Measurements from ENCODE around the gene CARTPT. TPM values are rescaled to one million over a fixed set of nuclear protein-coding genes. Genes with fewer than 3 reads are reported as not detected.

Gene CARTPT
- total and polyA plus RNA-seq, 4 experiments from 2014 or later = not detected

DNA sequence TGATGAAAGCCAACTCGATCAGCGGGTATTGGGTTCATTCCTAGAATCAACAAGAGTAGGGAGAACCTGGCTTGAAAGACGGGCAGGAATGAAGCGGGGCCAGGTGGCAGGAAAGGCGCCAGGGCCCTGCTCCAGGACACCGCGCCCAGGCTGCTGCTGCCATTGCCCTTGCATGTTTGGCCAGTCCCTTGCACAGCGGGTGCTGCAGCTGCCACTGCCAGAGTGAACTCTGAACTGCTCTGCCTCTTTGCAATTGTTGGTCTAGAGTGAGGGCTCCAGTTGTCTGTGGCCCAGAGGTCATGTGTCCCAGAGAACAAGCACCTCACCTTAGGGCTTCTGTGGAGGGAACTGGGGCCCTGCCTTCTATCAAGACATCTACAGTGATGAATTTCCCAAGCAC lies 24.0 kb upstream of the CARTPT start:
- POLR2A ChIA-PET (ENCODE audit: partially characterized antibody) = no interaction called here
- no peak for DNase-seq
- Histone ChIP-seq H3K9me3 (ENCODE audit: control insufficient read depth in 1 of 2, low read length in 2 of 2) (no peaks in the 10 kb centered on the region), H3K4me3 (ENCODE audit: low read length in 2 of 2) (no peak overlapping the region), H3K27ac (ENCODE audit: low read depth, low read length) (no peak overlapping the region), H3K36me3 (ENCODE audit: insufficient read depth, low read length) (no peaks in the 10 kb centered on the region), H3K4me1 (ENCODE audit: insufficient read depth, low read length) (peaks cover 7% of the 10 kb centered on the region), H3K27me3 (ENCODE audit: insufficient read depth, low read length) (no peaks in the 10 kb centered on the region)
- peaks cover 5 to 16% (median 10%) of the 10 kb centered on the region in 4 donors for H3K4me1 Mint-ChIP-seq
- no peak overlapping the region for H3K4me3 Mint-ChIP-seq
- peaks cover 6 to 9% of the 10 kb centered on the region in 2 donors for H3K27me3 Mint-ChIP-seq
- no peak overlapping the region for H3K27ac Mint-ChIP-seq
- peaks cover 0 to 6% (median 0%) of the 10 kb centered on the region in 8 donors for H3K9me3 Mint-ChIP-seq
- peaks cover 0 to 3% of the 10 kb centered on the region in 2 donors for H3K36me3 Mint-ChIP-seq
- CTCF ChIA-PET (ENCODE audit: partially characterized antibody) = no interaction called here
- intact Hi-C loops (cut with micrococcal nuclease) = no loop called here

DNA sequence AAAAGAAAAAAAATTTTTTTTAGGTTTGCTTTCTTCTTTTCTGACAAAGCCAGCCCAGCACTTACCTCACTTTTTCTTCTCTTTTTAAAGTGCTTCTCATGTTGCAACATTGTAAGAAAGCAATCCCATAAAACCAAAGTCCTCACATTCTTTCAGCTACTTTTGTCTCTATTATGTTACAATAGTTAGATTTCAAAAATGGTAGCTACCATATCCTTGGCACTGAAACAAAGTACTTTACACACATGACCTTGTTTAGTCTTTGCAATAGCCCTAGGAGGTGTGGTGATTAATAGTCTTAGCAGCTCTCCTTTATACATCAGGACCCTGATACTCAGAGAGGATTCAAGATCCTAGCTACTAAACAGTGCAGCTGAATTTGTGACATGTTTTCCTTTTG lies 23.5 kb upstream of the CARTPT start:
- Histone ChIP-seq H3K27me3 (ENCODE audit: insufficient read depth, low read length) (no peaks in the 10 kb centered on the region), H3K9me3 (ENCODE audit: control insufficient read depth in 1 of 2, low read length in 2 of 2) (no peaks in the 10 kb centered on the region), H3K4me1 (ENCODE audit: insufficient read depth, low read length) (peaks cover 7% of the 10 kb centered on the region), H3K4me3 (ENCODE audit: low read length in 2 of 2) (no peak overlapping the region), H3K36me3 (ENCODE audit: insufficient read depth, low read length) (no peaks in the 10 kb centered on the region), H3K27ac (ENCODE audit: low read depth, low read length) (no peak overlapping the region)
- peaks cover 6 to 9% of the 10 kb centered on the region in 2 donors for H3K27me3 Mint-ChIP-seq
- POLR2A ChIA-PET (ENCODE audit: partially characterized antibody) = no interaction called here
- H3K36me3 Mint-ChIP-seq = peaks cover 0 to 3% of the 10 kb centered on the region in 2 donors
- H3K9me3 Mint-ChIP-seq = peaks cover 0 to 6% (median 0%) of the 10 kb centered on the region in 8 donors
- peaks cover 5 to 16% (median 10%) of the 10 kb centered on the region in 4 donors for H3K4me1 Mint-ChIP-seq
- intact Hi-C loops (cut with micrococcal nuclease) = no loop called here
- H3K27ac Mint-ChIP-seq = no peak overlapping the region
- DNase-seq = no peak
- CTCF ChIA-PET (ENCODE audit: partially characterized antibody) = no interaction called here
- H3K4me3 Mint-ChIP-seq = no peak overlapping the region

GRCh38 chr5:71697967-71698366 lies 21.1 kb upstream of the CARTPT start:
- Histone ChIP-seq H3K36me3 (ENCODE audit: insufficient read depth, low read length) (no peaks in the 10 kb centered on the region), H3K27me3 (ENCODE audit: insufficient read depth, low read length) (no peaks in the 10 kb centered on the region), H3K4me1 (ENCODE audit: insufficient read depth, low read length) (peaks cover 7% of the 10 kb centered on the region), H3K27ac (ENCODE audit: low read depth, low read length) (no peak overlapping the region), H3K9me3 (ENCODE audit: control insufficient read depth in 1 of 2, low read length in 2 of 2) (no peaks in the 10 kb centered on the region), H3K4me3 (ENCODE audit: low read length in 2 of 2) (no peak overlapping the region)
- peaks cover 0 to 3% of the 10 kb centered on the region in 2 donors for H3K36me3 Mint-ChIP-seq
- no peak for DNase-seq
- peaks cover 5 to 16% (median 10%) of the 10 kb centered on the region in 4 donors for H3K4me1 Mint-ChIP-seq
- peaks cover 8 to 9% of the 10 kb centered on the region in 2 donors for H3K27me3 Mint-ChIP-seq
- peaks cover 0 to 6% (median 0%) of the 10 kb centered on the region in 8 donors for H3K9me3 Mint-ChIP-seq
- peak overlapping the region in 3 of 8 donors; percentile 17 to 62 (median 61) for H3K4me3 Mint-ChIP-seq
- POLR2A ChIA-PET (ENCODE audit: partially characterized antibody) = interaction anchor here (0.6 kb wide), 1 partner anchor 22 kb away, joined by 5 read pairs; no protein-coding TSS in a partner anchor
- intact Hi-C loops (cut with micrococcal nuclease) = no loop called here
- H3K27ac Mint-ChIP-seq = no peak overlapping the region
- CTCF ChIA-PET (ENCODE audit: partially characterized antibody) = no interaction called here

DNA sequence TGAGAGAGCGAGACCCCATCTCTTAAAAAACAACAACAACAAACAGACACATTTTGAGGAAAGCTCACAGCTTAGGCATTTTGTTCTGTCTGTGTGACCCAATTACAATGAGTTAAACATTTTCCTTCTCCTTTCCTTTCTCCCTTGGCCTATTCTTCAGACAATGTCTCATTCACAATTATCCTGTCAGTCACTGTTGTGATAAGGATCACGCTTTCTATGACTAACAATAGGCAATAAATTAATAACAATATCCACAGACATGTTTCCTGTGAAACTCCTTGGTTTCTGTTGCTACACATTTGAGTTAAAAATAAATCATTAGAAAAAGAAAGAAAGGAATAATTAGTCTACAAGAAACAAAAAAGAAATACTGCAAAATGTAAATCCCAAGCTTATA lies 19.8 kb upstream of the CARTPT start:
- peaks cover 7% of the 10 kb centered on the region for H3K4me1 ChIP-seq (ENCODE audit: insufficient read depth, low read length)
- H3K4me3 ChIP-seq (ENCODE audit: low read length in 2 of 2) = no peak overlapping the region
- Mint-ChIP-seq H3K9me3 (peaks cover 0 to 6% (median 0%) of the 10 kb centered on the region in 8 donors), H3K4me1 (peaks cover 5 to 13% (median 10%) of the 10 kb centered on the region in 4 donors), H3K27me3 (peaks cover 5% of the 10 kb centered on the region in 2 donors), H3K36me3 (peaks cover 0 to 3% of the 10 kb centered on the region in 2 donors), H3K27ac (no peak overlapping the region), H3K4me3 (no peak overlapping the region)
- CTCF ChIA-PET (ENCODE audit: partially characterized antibody) = no interaction called here
- no peaks in the 10 kb centered on the region for H3K27me3 ChIP-seq (ENCODE audit: insufficient read depth, low read length)
- H3K36me3 ChIP-seq (ENCODE audit: insufficient read depth, low read length) = no peaks in the 10 kb centered on the region
- H3K27ac ChIP-seq (ENCODE audit: low read depth, low read length) = no peak overlapping the region
- intact Hi-C loops (cut with micrococcal nuclease) = no loop called here
- POLR2A ChIA-PET (ENCODE audit: partially characterized antibody) = no interaction called here
- no peaks in the 10 kb centered on the region for H3K9me3 ChIP-seq (ENCODE audit: control insufficient read depth in 1 of 2, low read length in 2 of 2)
- DNase-seq = no peak

DNA sequence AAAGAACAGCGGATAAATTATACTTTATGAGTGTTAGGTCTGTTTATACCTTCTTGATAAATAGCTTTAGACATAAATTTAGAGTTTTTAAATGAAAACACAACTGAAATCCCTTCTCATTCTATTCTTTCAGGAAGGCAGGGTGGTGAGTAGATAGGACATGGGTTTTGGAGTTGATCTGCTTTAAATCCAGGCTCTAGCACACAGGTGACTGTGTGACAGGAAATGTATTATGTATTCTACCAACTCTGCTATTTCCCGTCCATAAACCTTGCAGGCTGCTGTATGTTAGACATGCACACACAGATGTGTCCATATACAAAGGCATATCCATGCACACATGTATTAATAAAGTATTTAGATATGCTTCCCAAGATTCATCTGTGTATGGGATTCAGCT lies 19.3 kb upstream of the CARTPT start:
- POLR2A ChIA-PET (ENCODE audit: partially characterized antibody) = no interaction called here
- CTCF ChIA-PET (ENCODE audit: partially characterized antibody) = no interaction called here

DNA sequence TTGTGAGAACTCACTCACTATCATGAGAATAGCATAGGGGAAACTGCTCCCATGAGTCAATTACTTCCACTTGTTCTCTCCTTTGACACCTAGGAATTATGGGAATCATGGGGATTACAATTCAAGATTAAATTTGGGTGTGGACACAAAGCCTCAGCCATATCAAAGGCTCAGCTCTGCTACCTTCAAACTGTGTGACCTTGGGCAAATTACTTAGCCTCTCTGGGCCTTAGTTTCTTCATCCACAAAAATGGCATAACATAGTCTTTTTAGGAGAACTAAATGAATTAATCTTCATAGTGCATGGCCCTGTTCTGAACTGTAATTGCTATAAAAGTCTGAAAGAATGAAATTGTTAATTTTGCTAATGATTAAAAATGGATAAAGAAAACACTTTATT lies 18.3 kb upstream of the CARTPT start:
- Histone ChIP-seq H3K27ac (ENCODE audit: low read depth, low read length) (no peak overlapping the region), H3K36me3 (ENCODE audit: insufficient read depth, low read length) (no peaks in the 10 kb centered on the region), H3K9me3 (ENCODE audit: control insufficient read depth in 1 of 2, low read length in 2 of 2) (no peaks in the 10 kb centered on the region), H3K4me1 (ENCODE audit: insufficient read depth, low read length) (peaks cover 7% of the 10 kb centered on the region), H3K4me3 (ENCODE audit: low read length in 2 of 2) (no peak overlapping the region), H3K27me3 (ENCODE audit: insufficient read depth, low read length) (no peaks in the 10 kb centered on the region)
- ChIA-PET CTCF (ENCODE audit: partially characterized antibody) (no interaction called here), POLR2A (ENCODE audit: partially characterized antibody) (no interaction called here)
- H3K9me3 Mint-ChIP-seq = peaks cover 0 to 6% (median 0%) of the 10 kb centered on the region in 8 donors
- no peak overlapping the region for H3K27ac Mint-ChIP-seq
- no peak overlapping the region for H3K4me3 Mint-ChIP-seq
- H3K4me1 Mint-ChIP-seq = peaks cover 5 to 13% (median 9%) of the 10 kb centered on the region in 4 donors
- DNase-seq = no peak
- intact Hi-C loops (cut with micrococcal nuclease) = no loop called here
- peaks cover 2 to 6% of the 10 kb centered on the region in 2 donors for H3K27me3 Mint-ChIP-seq
- peaks cover 0 to 3% of the 10 kb centered on the region in 2 donors for H3K36me3 Mint-ChIP-seq

More for the DNA sequence above, 19.3 kb upstream of the CARTPT start:
- peaks cover 7% of the 10 kb centered on the region for H3K4me1 ChIP-seq (ENCODE audit: insufficient read depth, low read length)
- Mint-ChIP-seq H3K36me3 (peaks cover 0 to 3% of the 10 kb centered on the region in 2 donors), H3K4me3 (no peak overlapping the region), H3K27me3 (peaks cover 2 to 4% of the 10 kb centered on the region in 2 donors), H3K9me3 (peaks cover 0 to 6% (median 0%) of the 10 kb centered on the region in 8 donors), H3K27ac (no peak overlapping the region), H3K4me1 (peaks cover 5 to 13% (median 9%) of the 10 kb centered on the region in 4 donors)
- no peaks in the 10 kb centered on the region for H3K9me3 ChIP-seq (ENCODE audit: control insufficient read depth in 1 of 2, low read length in 2 of 2)
- intact Hi-C loops (cut with micrococcal nuclease) = no loop called here
- no peak overlapping the region for H3K27ac ChIP-seq (ENCODE audit: low read depth, low read length)
- no peaks in the 10 kb centered on the region for H3K27me3 ChIP-seq (ENCODE audit: insufficient read depth, low read length)
- no peaks in the 10 kb centered on the region for H3K36me3 ChIP-seq (ENCODE audit: insufficient read depth, low read length)
- DNase-seq = no peak
- no peak overlapping the region for H3K4me3 ChIP-seq (ENCODE audit: low read length in 2 of 2)

DNA sequence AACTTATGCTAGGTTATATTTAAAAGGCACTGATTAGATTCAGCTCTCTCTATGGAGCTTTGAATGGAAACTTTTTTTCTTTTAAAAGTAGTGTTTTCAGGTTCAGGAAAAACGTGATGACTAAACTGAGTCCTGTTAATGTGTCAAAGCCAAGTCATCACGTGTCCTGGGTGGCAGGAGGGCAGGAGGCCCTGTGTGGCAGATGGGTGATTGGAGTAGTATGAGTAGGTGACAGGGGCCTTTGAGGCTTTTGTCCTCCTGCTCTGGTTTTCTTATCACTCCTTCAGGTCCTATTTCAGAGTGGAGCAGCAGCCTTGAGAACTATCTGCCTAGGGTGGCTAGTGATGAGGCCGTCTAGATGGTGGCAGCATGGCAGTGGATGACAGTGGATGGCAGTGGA lies 17.7 kb upstream of the CARTPT start:
- Histone ChIP-seq H3K27ac (ENCODE audit: low read depth, low read length) (no peak overlapping the region), H3K36me3 (ENCODE audit: insufficient read depth, low read length) (no peaks in the 10 kb centered on the region), H3K4me3 (ENCODE audit: low read length in 2 of 2) (no peak overlapping the region), H3K4me1 (ENCODE audit: insufficient read depth, low read length) (peaks cover 7% of the 10 kb centered on the region), H3K9me3 (ENCODE audit: control insufficient read depth in 1 of 2, low read length in 2 of 2) (no peaks in the 10 kb centered on the region), H3K27me3 (ENCODE audit: insufficient read depth, low read length) (no peaks in the 10 kb centered on the region)
- Mint-ChIP-seq H3K4me3 (no peak overlapping the region), H3K36me3 (peaks cover 0 to 3% of the 10 kb centered on the region in 2 donors), H3K27ac (no peak overlapping the region), H3K4me1 (peaks cover 5 to 13% (median 9%) of the 10 kb centered on the region in 4 donors), H3K9me3 (peaks cover 0 to 6% (median 0%) of the 10 kb centered on the region in 8 donors), H3K27me3 (peaks cover 2 to 6% of the 10 kb centered on the region in 2 donors)
- DNase-seq = no peak
- intact Hi-C loops (cut with micrococcal nuclease) = no loop called here
- ChIA-PET POLR2A (ENCODE audit: partially characterized antibody) (no interaction called here), CTCF (ENCODE audit: partially characterized antibody) (no interaction called here)

Data from CD4-positive, alpha-beta memory T cell (primary cell).